HepG2 (cell line): Measurements from ENCODE around the gene STAT6. TPM values are rescaled to one million over a fixed set of nuclear protein-coding genes. Genes with fewer than 3 reads are reported as not detected.

ENCODE experiments used
- DPF2 ChIP-seq: sonication (generic); formaldehyde crosslinking; IDR thresholded peaks from 2 replicates; pipeline ENCODE4 v1.4.0; 2020; ENCODE audit warnings: mild to moderate bottlenecking, low read depth, missing genetic modification reagents, borderline replicate concordance
- GMEB1 ChIP-seq: sonication (generic); formaldehyde crosslinking; IDR thresholded peaks from 2 replicates; pipeline ENCODE4 v1.5.1; 2020; ENCODE audit warnings: missing genetic modification reagents, mild to moderate bottlenecking, borderline replicate concordance
- GMEB2 ChIP-seq: IDR thresholded peaks from 2 replicates; pipeline ENCODE4 v1.6.1; 2016; ENCODE audit warnings: missing biosample characterization, missing genetic modification reagents, low read depth
- KAT7 ChIP-seq: IDR thresholded peaks from 2 replicates; pipeline ENCODE4 v1.6.1; 2018; ENCODE audit warnings: borderline replicate concordance, missing compliant biosample characterization
- KLF12 ChIP-seq: sonication (generic); formaldehyde crosslinking; IDR thresholded peaks from 2 replicates; pipeline ENCODE4 v1.4.0; 2020; ENCODE audit warnings: missing genetic modification reagents, borderline replicate concordance
- MZF1 ChIP-seq: sonication (generic); formaldehyde crosslinking; IDR thresholded peaks from 2 replicates; pipeline ENCODE4 v1.8.1; 2023; ENCODE audit warnings: mild to moderate bottlenecking, missing genetic modification reagents, borderline replicate concordance
- NCOR1 ChIP-seq: fragments of 200-600 bp; sonication (generic); IDR thresholded peaks from 2 replicates; pipeline ENCODE4 v1.7.0; 2017; ENCODE audit warnings: antibody characterized with exemption, low read length, borderline replicate concordance
- NFYC ChIP-seq: IDR thresholded peaks from 2 replicates; pipeline ENCODE4 v1.6.1; 2016; ENCODE audit warnings: missing genetic modification reagents, missing compliant biosample characterization
- PHB2 ChIP-seq: fragments of 450-650 bp; IDR thresholded peaks from 2 replicates; pipeline ENCODE4 v1.6.1; 2018; ENCODE audit not compliant: partially characterized antibody
- RNF2 ChIP-seq: fragments of 450-650 bp; conservative IDR thresholded peaks from 2 replicates; pipeline ENCODE4 v1.6.1; 2016; ENCODE audit warnings: low read depth
- RXRA ChIP-seq: sonication (generic); formaldehyde crosslinking; IDR thresholded peaks from 2 replicates; pipeline ENCODE4 v1.5.1; 2020; ENCODE audit warnings: missing genetic modification reagents
- SP4 ChIP-seq: sonication (generic); formaldehyde crosslinking; IDR thresholded peaks from 2 replicates; pipeline ENCODE4 v1.8.1; 2023; ENCODE audit warnings: mild to moderate bottlenecking, missing genetic modification reagents
- TMF1 ChIP-seq: sonication (generic); formaldehyde crosslinking; IDR thresholded peaks from 2 replicates; pipeline ENCODE4 v1.8.1; 2022; ENCODE audit warnings: low read depth, missing genetic modification reagents
- XBP1 ChIP-seq: sonication (generic); formaldehyde crosslinking; IDR thresholded peaks from 2 replicates; pipeline ENCODE4 v1.5.0; 2020; ENCODE audit warnings: missing genetic modification reagents
- XRCC5 ChIP-seq: fragments of 200-400 bp; formaldehyde crosslinking; optimal IDR thresholded peaks from 2 replicates; pipeline ENCODE3; 2017; ENCODE audit warnings: mild to moderate bottlenecking, low read length
- ZBTB14 ChIP-seq: sonication (generic); formaldehyde crosslinking; IDR thresholded peaks from 2 replicates; pipeline ENCODE4 v1.4.0; 2020; ENCODE audit warnings: missing genetic modification reagents
- ZNF354B ChIP-seq: sonication (generic); formaldehyde crosslinking; IDR thresholded peaks from 2 replicates; pipeline ENCODE4 v1.8.0; 2022; ENCODE audit warnings: mild to moderate bottlenecking, missing genetic modification reagents
- ZNF430 ChIP-seq: sonication (generic); formaldehyde crosslinking; IDR thresholded peaks from 2 replicates; pipeline ENCODE4 v1.9.0; 2021; ENCODE audit warnings: mild to moderate bottlenecking, missing genetic modification reagents
- ZNF816 ChIP-seq: sonication (generic); formaldehyde crosslinking; IDR thresholded peaks from 2 replicates; pipeline ENCODE4 v1.8.0; 2022; ENCODE audit warnings: missing genetic modification reagents, mild to moderate bottlenecking, borderline replicate concordance
- ZNF850 ChIP-seq: sonication (generic); formaldehyde crosslinking; conservative IDR thresholded peaks from 2 replicates; pipeline ENCODE4 v1.9.0; 2021; ENCODE audit warnings: mild to moderate bottlenecking, missing genetic modification reagents
- polyA plus RNA-seq, 8 experiments: library from polyadenylated mRNA; depleted of rRNA in 3 of 8; stranded (reverse) in 7 of 8; unstranded in 1 of 8; fragments of >200 nt; fragmentation: Illumina TruSeq in 4 of 8; extraction: Trizol in 4 of 8; gene quantifications; 2 replicates each; pipeline versions ENCODE4 v1.2.1 to v1.2.3, GENCODE V29; 2011 to 2016; ENCODE audit warnings: low read depth in 4 of 8, missing spikeins in 1 of 8, mixed read lengths in 1 of 8; ENCODE audit not compliant: insufficient read depth in 1 of 8
- total RNA-seq, 5 experiments: library from RNA; depleted of rRNA; stranded (reverse); fragments of >200 nt; fragmentation: Illumina TruSeq; extraction: Trizol; gene quantifications; 2 replicates each; pipeline ENCODE4 v1.2.3, GENCODE V29; 2016; ENCODE audit warnings: low read depth in 1 of 5
- TF ChIP-seq, protein P1 (sequence below): sonication (generic); formaldehyde crosslinking; IDR thresholded peaks from 2 replicates; pipeline ENCODE4 v1.4.0; 2020; ENCODE audit warnings: missing genetic modification reagents, borderline replicate concordance
- TF ChIP-seq, protein P2 (sequence below): sonication (generic); formaldehyde crosslinking; IDR thresholded peaks from 2 replicates; pipeline ENCODE4 v1.4.0; 2020; ENCODE audit warnings: missing genetic modification reagents, borderline replicate concordance

Gene STAT6
- total and polyA plus RNA-seq, 2 of the 13 experiments (the other 11 are each of a cell fraction or from before 2014, with no cell fraction given): 28.0 to 62.2 TPM

DNA sequence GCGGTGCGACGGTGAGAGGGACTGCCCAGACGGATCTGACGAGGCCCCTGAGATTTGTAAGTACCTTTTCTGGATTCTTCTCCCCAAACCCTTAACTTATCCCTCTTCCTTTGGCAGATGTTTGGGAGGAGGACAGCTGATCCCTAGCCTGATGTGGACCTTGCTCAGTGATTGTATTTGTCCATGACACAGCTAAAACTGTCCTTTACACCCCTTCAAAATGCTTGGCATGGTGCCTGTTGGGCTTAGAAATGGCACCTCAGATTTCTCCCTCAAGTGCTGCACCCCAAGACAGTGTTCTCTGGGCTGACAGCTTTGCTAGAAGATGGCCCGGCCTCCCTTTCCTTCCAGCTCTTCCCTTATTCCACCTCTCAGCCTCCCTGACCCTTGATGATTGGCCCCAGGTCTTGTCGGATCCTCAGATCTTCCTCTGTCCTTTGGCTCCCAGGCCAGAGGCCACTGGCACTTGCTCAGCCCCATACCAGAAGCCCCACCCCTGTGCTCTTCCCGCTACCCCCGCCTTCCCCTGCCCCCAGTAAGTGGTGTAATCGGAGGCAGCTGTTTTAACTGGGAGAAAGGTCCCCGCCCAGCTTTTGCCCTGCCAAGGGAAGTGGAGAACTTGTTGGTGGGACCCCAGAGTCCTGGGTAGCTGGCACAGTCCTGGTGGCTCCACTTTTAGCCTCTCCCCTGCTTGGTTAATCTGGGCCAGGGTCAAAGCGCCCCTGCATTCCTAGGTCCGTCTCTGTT is 27.5 kb upstream of the STAT6 start (continued):
- TF ChIP-seq NCOR1: peak; percentile 91; the same call in 1 of the 2 replicates
- TF ChIP-seq, protein P1, sequence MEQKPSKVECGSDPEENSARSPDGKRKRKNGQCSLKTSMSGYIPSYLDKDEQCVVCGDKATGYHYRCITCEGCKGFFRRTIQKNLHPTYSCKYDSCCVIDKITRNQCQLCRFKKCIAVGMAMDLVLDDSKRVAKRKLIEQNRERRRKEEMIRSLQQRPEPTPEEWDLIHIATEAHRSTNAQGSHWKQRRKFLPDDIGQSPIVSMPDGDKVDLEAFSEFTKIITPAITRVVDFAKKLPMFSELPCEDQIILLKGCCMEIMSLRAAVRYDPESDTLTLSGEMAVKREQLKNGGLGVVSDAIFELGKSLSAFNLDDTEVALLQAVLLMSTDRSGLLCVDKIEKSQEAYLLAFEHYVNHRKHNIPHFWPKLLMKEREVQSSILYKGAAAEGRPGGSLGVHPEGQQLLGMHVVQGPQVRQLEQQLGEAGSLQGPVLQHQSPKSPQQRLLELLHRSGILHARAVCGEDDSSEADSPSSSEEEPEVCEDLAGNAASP (CRISPR knock-in tag): no peak
- TF ChIP-seq TMF1: no peak
- no peak for TF ChIP-seq ZNF816 (CRISPR knock-in tag)
- peak; percentile 77; the same call in 1 of the 2 replicates for TF ChIP-seq RXRA
- no peak for TF ChIP-seq ZBTB14
- peak; percentile 35; the same call in 1 of the 2 replicates for TF ChIP-seq GMEB1
- no peak for TF ChIP-seq RNF2
- TF ChIP-seq GMEB2 (CRISPR knock-in tag): no peak
- no peak for TF ChIP-seq MZF1
- TF ChIP-seq KLF12 (CRISPR knock-in tag): no peak
- TF ChIP-seq ZNF850 (CRISPR knock-in tag): no peak
- no peak for TF ChIP-seq SP4
- TF ChIP-seq DPF2 (CRISPR knock-in tag): peak; percentile 61
- TF ChIP-seq KAT7: no peak
- TF ChIP-seq NFYC: no peak
- no peak for TF ChIP-seq XBP1 (CRISPR knock-in tag)
- TF ChIP-seq, protein P2, sequence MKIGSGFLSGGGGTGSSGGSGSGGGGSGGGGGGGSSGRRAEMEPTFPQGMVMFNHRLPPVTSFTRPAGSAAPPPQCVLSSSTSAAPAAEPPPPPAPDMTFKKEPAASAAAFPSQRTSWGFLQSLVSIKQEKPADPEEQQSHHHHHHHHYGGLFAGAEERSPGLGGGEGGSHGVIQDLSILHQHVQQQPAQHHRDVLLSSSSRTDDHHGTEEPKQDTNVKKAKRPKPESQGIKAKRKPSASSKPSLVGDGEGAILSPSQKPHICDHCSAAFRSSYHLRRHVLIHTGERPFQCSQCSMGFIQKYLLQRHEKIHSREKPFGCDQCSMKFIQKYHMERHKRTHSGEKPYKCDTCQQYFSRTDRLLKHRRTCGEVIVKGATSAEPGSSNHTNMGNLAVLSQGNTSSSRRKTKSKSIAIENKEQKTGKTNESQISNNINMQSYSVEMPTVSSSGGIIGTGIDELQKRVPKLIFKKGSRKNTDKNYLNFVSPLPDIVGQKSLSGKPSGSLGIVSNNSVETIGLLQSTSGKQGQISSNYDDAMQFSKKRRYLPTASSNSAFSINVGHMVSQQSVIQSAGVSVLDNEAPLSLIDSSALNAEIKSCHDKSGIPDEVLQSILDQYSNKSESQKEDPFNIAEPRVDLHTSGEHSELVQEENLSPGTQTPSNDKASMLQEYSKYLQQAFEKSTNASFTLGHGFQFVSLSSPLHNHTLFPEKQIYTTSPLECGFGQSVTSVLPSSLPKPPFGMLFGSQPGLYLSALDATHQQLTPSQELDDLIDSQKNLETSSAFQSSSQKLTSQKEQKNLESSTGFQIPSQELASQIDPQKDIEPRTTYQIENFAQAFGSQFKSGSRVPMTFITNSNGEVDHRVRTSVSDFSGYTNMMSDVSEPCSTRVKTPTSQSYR (CRISPR knock-in tag): no peak; the same call in 1 of the 2 replicates
- TF ChIP-seq ZNF354B (CRISPR knock-in tag): no peak
- TF ChIP-seq ZNF430 (CRISPR knock-in tag): no peak
- TF ChIP-seq XRCC5: no peak
- TF ChIP-seq PHB2: no peak
